Motor neuron (in vitro differentiated cells): ENCODE results near the gene WDR3. TPM values are rescaled to one million over a fixed set of nuclear protein-coding genes. Genes with fewer than 3 reads are reported as not detected.
"Not testable (repeated sequence)": the region's sequence is repeated elsewhere in the genome, so short reads cannot be mapped to it uniquely, and the experiment has no call there.

ENCODE experiments used
- ATAC-seq, 8 experiments: fragments of 200-7000 bp; cut with Tn5 transposase; replicated peaks in 6 of 8; 2 replicates each; pipeline ENCODE4 v1.8.0; 2021; ENCODE audit warnings: mild to moderate bottlenecking in 8 of 8, moderate library complexity in 8 of 8
- H3K27ac ChIP-seq, 2 donors: fragments of 250-450 bp; sonication (Bioruptor Pico); 2 replicates each; pipeline ENCODE4 v1.9.0; 2021; ENCODE audit warnings: antibody characterized with exemption in 2 of 2, mild to moderate bottlenecking in 2 of 2, moderate library complexity in 1 of 2
- H3K4me1 ChIP-seq, 2 donors: fragments of 250-450 bp; sonication (Bioruptor Pico); replicated peaks in 1 of 2; 2 replicates each; pipeline ENCODE4 v1.6.1; 2021; ENCODE audit warnings: antibody characterized with exemption in 2 of 2, mild to moderate bottlenecking in 2 of 2, moderate library complexity in 1 of 2
- H3K4me3 ChIP-seq, 5 donors: fragments of 250-450 bp; sonication (Bioruptor Pico); 2 replicates each; pipeline ENCODE4 v1.9.0; 2021; ENCODE audit warnings: antibody characterized with exemption in 5 of 5, mild to moderate bottlenecking in 5 of 5, moderate library complexity in 4 of 5
- WGBS, 10 experiments: fragments of 450-650 bp; shearing (Covaris generic); methylation state at CpG; one replicate each; pipeline ENCODE4 v1.0.0; 2022; 5-methylcytosine and 5-hydroxymethylcytosine counted together
- in situ Hi-C, 9 experiments: fragments of 400-800 bp; cut with MboI; loops; one replicate each; pipeline ENCODE4 v1.15.0; 2021; ENCODE audit warnings: low sequenced_read_pairs in 9 of 9, low pct_unique_long_range_greater_than_20kb in 2 of 9; ENCODE audit not compliant: unreplicated experiment in 9 of 9
- total RNA-seq, 8 experiments: library from RNA; unstranded; fragments of 300-600 nt; gene quantifications; 2 replicates each; pipeline versions ENCODE4 v1.2.3 to v1.2.4, GENCODE V29; 2022

The WDR3 gene
- total RNA-seq, 8 experiments from 2014 or later: 14.6 to 53.8 (median 29.8) TPM

GRCh38 chr1:117911051-117911450, 18.5 kb upstream of the WDR3 start:
- ATAC-seq: peak in 2 of 8 experiments; percentile 13 to 88

GRCh38 chr1:117919376-117919775, 10.2 kb upstream of the WDR3 start:
- H3K4me1 ChIP-seq: no peaks in the 10 kb centered on the region
- H3K4me3 ChIP-seq: no peak overlapping the region
- in situ Hi-C loops: loop anchor here in 2 of 9 experiments (25.0 kb wide), 2 partner anchors 407 to 857 kb away; partner anchors contain the start of gene TTF2 (in 1 of the 2)
- H3K27ac ChIP-seq: no peak overlapping the region
- peak in 2 of 8 experiments; percentile 25 to 43 for ATAC-seq

More at GRCh38 chr1:117911051-117911450, 18.5 kb upstream of the WDR3 start:
- no peak overlapping the region for H3K27ac ChIP-seq
- in situ Hi-C loops: loop anchor here in 2 of 9 experiments (25.0 kb wide), 2 partner anchors 399 to 849 kb away; partner anchors contain the start of gene TTF2 (in 1 of the 2)
- H3K4me1 ChIP-seq: no peaks in the 10 kb centered on the region
- H3K4me3 ChIP-seq: no peak overlapping the region

- peak in 1 of 8 experiments; percentile 31 for ATAC-seq
These were observed 7.5 kb upstream of the WDR3 start for GRCh38 chr1:117921991-117922390.

GRCh38 chr1:117922717-117923116, 6.8 kb upstream of the WDR3 start:
- not testable (repeated sequence) for H3K4me1 ChIP-seq, H3K4me3 ChIP-seq, H3K27ac ChIP-seq, ATAC-seq
- 63 to 100% (median 83%) methylated on average over 1 to 2 of the region's 7 CpGs; no CpG with 5 or more reads in 5 of the 10 experiments for WGBS, 10 experiments
- in situ Hi-C loops: loop anchor here in 2 of 9 experiments (25.0 kb wide), 2 partner anchors 410 to 860 kb away; partner anchors contain the start of gene TTF2 (in 1 of the 2)

More at GRCh38 chr1:117921991-117922390, 7.5 kb upstream of the WDR3 start:
- Histone ChIP-seq H3K4me3 (no peak overlapping the region), H3K4me1 (peaks cover 0 to under 1% of the 10 kb centered on the region in 2 donors), H3K27ac (no peak overlapping the region)
- in situ Hi-C loops: loop anchor here in 2 of 9 experiments (25.0 kb wide), 2 partner anchors 410 to 860 kb away; partner anchors contain the start of gene TTF2 (in 1 of the 2)
- WGBS, 10 experiments: 31 to 100% (median 90%) methylated on average over 1 to 2 of the region's 2 CpGs

GRCh38 chr1:117925981-117926380, 3.6 kb upstream of the WDR3 start:
- no peak for ATAC-seq
- peaks cover 8 to 17% of the 10 kb centered on the region in 2 donors for H3K4me1 ChIP-seq
- in situ Hi-C loops: no loop called here
- no peak overlapping the region for H3K4me3 ChIP-seq
- WGBS, 10 experiments: 87 to 100% (median 95%) methylated on average over 3 of the region's 3 CpGs
- H3K27ac ChIP-seq: no peak overlapping the region

GRCh38 chr1:117928881-117929342, 627 bp upstream of the WDR3 start:
- peaks cover 14 to 28% of the 10 kb centered on the region in 2 donors for H3K4me1 ChIP-seq
- 0 to 1% (median 0%) methylated on average over 1 to 16 of the region's 24 CpGs; no CpG with 5 or more reads in 3 of the 10 experiments for WGBS, 10 experiments
- peak overlapping the region; percentile 74 to 85 for H3K27ac ChIP-seq
- ATAC-seq: peak; percentile 46 to 58 (median 54)
- H3K4me3 ChIP-seq: peak overlapping the region; percentile 69 to 93 (median 84)
- in situ Hi-C loops: no loop called here

- 0 to 2% (median 0%) methylated on average over 8 to 12 of the region's 12 CpGs for WGBS, 10 experiments
- in situ Hi-C loops: no loop called here
- peak overlapping the region; percentile 69 to 93 (median 84) for H3K4me3 ChIP-seq
- peaks cover 14 to 28% of the 10 kb centered on the region in 2 donors for H3K4me1 ChIP-seq
- peak in 2 of 8 experiments; percentile 0 for ATAC-seq
- H3K27ac ChIP-seq: peak overlapping the region; percentile 51 to 81
These were observed 571 bp downstream of the WDR3 start for GRCh38 chr1:117930173-117930447.

- 0 to 10% (median 1%) methylated on average over 3 to 6 of the region's 6 CpGs for WGBS, 10 experiments
- ATAC-seq: no peak
- Histone ChIP-seq H3K27ac (peak overlapping the region; percentile 51 to 81), H3K4me3 (peak overlapping the region; percentile 69 to 93 (median 84)), H3K4me1 (peaks cover 14 to 28% of the 10 kb centered on the region in 2 donors)
- in situ Hi-C loops: no loop called here
These were observed 945 bp downstream of the WDR3 start for GRCh38 chr1:117930484-117930883.

- Histone ChIP-seq H3K27ac (no peak overlapping the region), H3K4me3 (no peak overlapping the region), H3K4me1 (peaks cover 14 to 21% of the 10 kb centered on the region in 2 donors)
- ATAC-seq: no peak
- in situ Hi-C loops: no loop called here
- 84 to 100% (median 100%) methylated on average over 2 to 4 of the region's 4 CpGs; no CpG with 5 or more reads in 2 of the 10 experiments for WGBS, 10 experiments
These were observed 3.0 kb downstream of the WDR3 start for GRCh38 chr1:117932576-117932975.

- Histone ChIP-seq H3K4me1 (peaks cover 9 to 14% of the 10 kb centered on the region in 2 donors), H3K27ac (no peak overlapping the region), H3K4me3 (no peak overlapping the region)
- ATAC-seq: no peak
- 63 to 100% (median 94%) methylated on average over 1 to 2 of the region's 2 CpGs; no CpG with 5 or more reads in 1 of the 10 experiments for WGBS, 10 experiments
- in situ Hi-C loops: no loop called here
These were observed 4.2 kb downstream of the WDR3 start for GRCh38 chr1:117933769-117934168.

GRCh38 chr1:117942293-117942692, 12.8 kb downstream of the WDR3 start:
- Histone ChIP-seq H3K4me1 (no peaks in the 10 kb centered on the region), H3K4me3 (no peak overlapping the region), H3K27ac (no peak overlapping the region)
- in situ Hi-C loops: no loop called here
- 86 to 100% (median 100%) methylated on average over 1 to 2 of the region's 2 CpGs; no CpG with 5 or more reads in 1 of the 10 experiments for WGBS, 10 experiments
- no peak for ATAC-seq

- 91 to 100% (median 100%) methylated on average over 1 of the region's 1 CpG; no CpG with 5 or more reads in 5 of the 10 experiments for WGBS, 10 experiments
- Histone ChIP-seq H3K27ac (no peak overlapping the region), H3K4me3 (no peak overlapping the region), H3K4me1 (no peaks in the 10 kb centered on the region)
- in situ Hi-C loops: no loop called here
- ATAC-seq: no peak
These were observed 22.8 kb downstream of the WDR3 start for GRCh38 chr1:117952386-117952785.

GRCh38 chr1:117959364-117959763, 29.8 kb downstream of the WDR3 start:
- in situ Hi-C loops: no loop called here
- no peak overlapping the region for H3K4me3 ChIP-seq
- H3K27ac ChIP-seq: no peak overlapping the region
- 42 to 100% (median 87%) methylated on average over 2 to 3 of the region's 3 CpGs for WGBS, 10 experiments
- no peaks in the 10 kb centered on the region for H3K4me1 ChIP-seq
- ATAC-seq: peak in 1 of 8 experiments; percentile 23
